Left ventricle myocardium superior (tissue), 1 donor: ENCODE measurements around the gene SAMD4A. TPM values are rescaled to one million over a fixed set of nuclear protein-coding genes. Genes with fewer than 3 reads are reported as not detected.

Experiments used
- ATAC-seq: fragments of 200-7000 bp; cut with Tn5 transposase; one replicate; pipeline ENCODE4 v1.9.1; 2020; ENCODE audit warnings: mild to moderate bottlenecking, moderate library complexity
- DNase-seq: peaks from one replicate; pipeline ENCODE4 v3.0.0-alpha.2; 2020
- intact Hi-C: fragments of 100-400 bp; cut with micrococcal nuclease; formaldehyde crosslinking; loops from one replicate; pipeline ENCODE4 v1.11.0; 2022
- total RNA-seq: library from RNA; stranded (reverse); fragmentation: NEBNext Ultra II Directional; extraction: Animal tissue kit (Norgen Biotek cat#: 25700); gene quantifications from one replicate; pipeline ENCODE4 v1.2.1, GENCODE V29; 2021
- donor health status: DM: no; HTN: yes; CAD: no; lungs with severe emphysema.

Gene SAMD4A
- total RNA-seq, 1 donor from 2014 or later: 150 TPM

- no peak for DNase-seq
- no peak for ATAC-seq
Measured at GRCh38 chr14:54816450-54816849, 249.5 kb downstream of the SAMD4A start.

GRCh38 chr14:54817506-54817905, 250.6 kb downstream of the SAMD4A start:
- no peak for ATAC-seq
- DNase-seq: no peak
- intact Hi-C loops: no loop called here

More at GRCh38 chr14:54816450-54816849, 249.5 kb downstream of the SAMD4A start:
- intact Hi-C loops: no loop called here

- ATAC-seq: no peak
- DNase-seq: no peak
- intact Hi-C loops: no loop called here
Measured at GRCh38 chr14:54818201-54819133, 251.5 kb downstream of the SAMD4A start.

- no peak for DNase-seq
- intact Hi-C loops: no loop called here
- no peak for ATAC-seq
Measured at GRCh38 chr14:54822685-54823084, 255.8 kb downstream of the SAMD4A start.

- ATAC-seq (no peak), DNase-seq (no peak)
- intact Hi-C loops: no loop called here
Measured at GRCh38 chr14:54823757-54824549, 257.0 kb downstream of the SAMD4A start.

- intact Hi-C loops: no loop called here
- ATAC-seq (no peak), DNase-seq (no peak)
Measured at GRCh38 chr14:54828037-54828436, 261.1 kb downstream of the SAMD4A start.

- DNase-seq: no peak
- intact Hi-C loops: no loop called here
- no peak for ATAC-seq
Measured at GRCh38 chr14:54829486-54830224, 262.7 kb downstream of the SAMD4A start.

- DNase-seq: no peak
- intact Hi-C loops: no loop called here
- no peak for ATAC-seq
Measured at GRCh38 chr14:54830650-54831049, 263.7 kb downstream of the SAMD4A start.

GRCh38 chr14:54834081-54834480, 267.2 kb downstream of the SAMD4A start:
- intact Hi-C loops: no loop called here
- ATAC-seq: no peak
- DNase-seq: no peak

- no peak for DNase-seq
- no peak for ATAC-seq
- intact Hi-C loops: no loop called here
Measured at GRCh38 chr14:54834727-54835126, 267.8 kb downstream of the SAMD4A start.

GRCh38 chr14:54836231-54836630, 269.3 kb downstream of the SAMD4A start:
- intact Hi-C loops: no loop called here
- ATAC-seq (no peak), DNase-seq (no peak)

- ATAC-seq (no peak), DNase-seq (no peak)
- intact Hi-C loops: no loop called here
Measured at GRCh38 chr14:54837508-54838149, 270.7 kb downstream of the SAMD4A start.

- intact Hi-C loops: no loop called here
- ATAC-seq: no peak
- no peak for DNase-seq
Measured at GRCh38 chr14:54838931-54839512, 272.1 kb downstream of the SAMD4A start.

GRCh38 chr14:54839701-54840119, 272.8 kb downstream of the SAMD4A start:
- no peak for DNase-seq

GRCh38 chr14:54840336-54840735, 273.4 kb downstream of the SAMD4A start:
- intact Hi-C loops: no loop called here
- ATAC-seq (no peak), DNase-seq (no peak)

More at GRCh38 chr14:54839701-54840119, 272.8 kb downstream of the SAMD4A start:
- intact Hi-C loops: no loop called here
- ATAC-seq: peak; percentile 56

GRCh38 chr14:54840798-54841197, 273.9 kb downstream of the SAMD4A start:
- ATAC-seq: no peak
- DNase-seq: no peak
- intact Hi-C loops: no loop called here
